BJ (cell line): Measurements from ENCODE around the gene C14orf119. TPM values are rescaled to one million over a fixed set of nuclear protein-coding genes. Genes with fewer than 3 reads are reported as not detected.

Source experiments
- polyA plus RNA-seq: library from polyadenylated mRNA; depleted of rRNA; stranded (reverse); fragments of >200 nt; gene quantifications from 2 replicates; pipeline ENCODE4 v1.2.3, GENCODE V29; 2011; rRNA removed

The C14orf119 gene
- polyA plus RNA-seq, 1 experiment: 104 TPM

Other genes with a start within 250 kb of the C14orf119 start
- 124 and 308 TPM in 2 replicates for gene LRP10, start 223.8 kb upstream of the C14orf119 start, polyA plus RNA-seq
- gene REM2, start 212.3 kb upstream of the C14orf119 start, polyA plus RNA-seq: 0.05 and 0.10 TPM in 2 replicates
- gene RBM23, start 176.4 kb upstream of the C14orf119 start, polyA plus RNA-seq: 54.1 and 60.9 TPM in 2 replicates
- 128 and 152 TPM in 2 replicates for gene PRMT5, start 166.1 kb upstream of the C14orf119 start, polyA plus RNA-seq
- 23.5 and 26.4 TPM in 2 replicates for gene HAUS4, start 138.4 kb upstream of the C14orf119 start, polyA plus RNA-seq
- gene AJUBA, start 113.0 kb upstream of the C14orf119 start, polyA plus RNA-seq: 94.7 and 109 TPM in 2 replicates
- 9.1 and 14.7 TPM in 2 replicates for gene C14orf93, start 85.4 kb upstream of the C14orf119 start, polyA plus RNA-seq
- gene PSMB5, start 60.6 kb upstream of the C14orf119 start, polyA plus RNA-seq: 257 and 304 TPM in 2 replicates
- not detected in 2 replicates for gene PSMB11, start 53.3 kb upstream of the C14orf119 start, polyA plus RNA-seq
- 9.0 and 14.8 TPM in 2 replicates for gene CDH24, start 38.0 kb upstream of the C14orf119 start, polyA plus RNA-seq
- gene ACIN1, start 369 bp upstream of the C14orf119 start, polyA plus RNA-seq: 120 and 123 TPM in 2 replicates
- 0.05 and 0.07 TPM in 2 replicates for gene CIROP, start 9.5 kb downstream of the C14orf119 start, polyA plus RNA-seq
- gene CEBPE, start 23.8 kb downstream of the C14orf119 start, polyA plus RNA-seq: not detected in 2 replicates
- 2.8 and 4.6 TPM in 2 replicates for gene SLC7A8, start 88.2 kb downstream of the C14orf119 start, polyA plus RNA-seq
- gene RNF212B, start 142.4 kb downstream of the C14orf119 start, polyA plus RNA-seq: not detected in 2 replicates
- 11.9 and 16.0 TPM in 2 replicates for gene HOMEZ, start 190.6 kb downstream of the C14orf119 start, polyA plus RNA-seq
- gene PPP1R3E, start 207.4 kb downstream of the C14orf119 start, polyA plus RNA-seq: 2.5 and 2.8 TPM in 2 replicates
- 26.5 and 27.9 TPM in 2 replicates for gene BCL2L2, start 211.3 kb downstream of the C14orf119 start, polyA plus RNA-seq
- gene PABPN1, start 226.0 kb downstream of the C14orf119 start, polyA plus RNA-seq: 119 and 143 TPM in 2 replicates